ENCODE measurements around the gene RGL1. TPM values are rescaled to one million over a fixed set of nuclear protein-coding genes. Genes with fewer than 3 reads are reported as not detected.

The RGL1 gene
- total RNA-seq, 1 donor from 2014 or later: 17.0 TPM

DNA sequence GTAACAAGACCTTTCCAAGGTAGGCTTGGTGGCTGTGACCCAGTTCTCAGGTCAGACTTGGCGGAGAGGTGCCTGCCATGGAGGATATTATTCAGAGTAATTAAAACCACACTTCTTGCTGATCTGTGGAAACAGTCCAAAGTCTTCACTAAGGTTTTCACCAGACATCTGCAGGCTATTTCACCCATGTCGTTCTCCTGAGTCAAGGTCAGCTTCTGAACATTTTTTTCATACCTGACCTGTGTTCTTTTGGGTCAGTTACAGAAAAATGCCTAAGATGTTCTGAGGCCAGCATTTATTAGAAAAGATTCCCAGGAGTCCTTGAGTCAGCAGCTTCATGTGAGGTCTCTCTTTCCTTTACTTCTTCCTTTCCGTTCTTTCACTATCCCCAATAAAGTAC is 54.9 kb downstream of the RGL1 start:
- H3K4me1 Mint-ChIP-seq (ENCODE audit: unreplicated experiment): peaks cover 25% of the 10 kb centered on the region
- H3K27ac Mint-ChIP-seq: no peak overlapping the region
- H3K4me3 Mint-ChIP-seq: no peak overlapping the region
- no peaks in the 10 kb centered on the region for H3K27me3 Mint-ChIP-seq
- H3K36me3 Mint-ChIP-seq: peaks cover 21% of the 10 kb centered on the region
- DNase-seq (ENCODE audit: extremely low spot score, unreplicated experiment): no peak
- no peaks in the 10 kb centered on the region for H3K9me3 Mint-ChIP-seq
- no peak for TF ChIP-seq CTCF (conservative IDR thresholded peaks at IDR 0.05)

DNA sequence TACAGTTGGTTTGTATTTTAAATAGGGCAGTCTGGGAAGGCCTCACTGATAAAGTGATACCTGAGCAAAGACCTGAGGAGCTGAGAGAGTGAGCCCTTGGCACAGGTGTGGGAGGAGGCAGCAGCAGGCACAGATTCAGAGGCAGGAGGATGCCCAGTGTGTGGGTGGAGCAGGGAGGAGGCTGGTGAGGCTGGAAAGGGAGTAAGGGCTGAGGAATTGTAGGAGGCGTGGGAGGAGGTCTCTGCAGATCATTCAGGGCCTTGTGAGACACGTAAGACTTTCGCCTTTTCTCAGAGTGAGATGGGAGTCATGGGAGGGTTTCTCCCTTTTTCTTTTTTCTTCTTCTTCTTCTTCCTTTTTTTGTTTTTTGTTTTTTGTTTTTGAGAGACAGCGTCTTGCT is 58.0 kb downstream of the RGL1 start:
- H3K9me3 Mint-ChIP-seq: no peaks in the 10 kb centered on the region
- peaks cover 20% of the 10 kb centered on the region for H3K4me1 Mint-ChIP-seq (ENCODE audit: unreplicated experiment)
- peaks cover 16% of the 10 kb centered on the region for H3K36me3 Mint-ChIP-seq
- no peak overlapping the region for H3K4me3 Mint-ChIP-seq
- no peak for DNase-seq (ENCODE audit: extremely low spot score, unreplicated experiment)
- no peak overlapping the region for H3K27ac Mint-ChIP-seq
- H3K27me3 Mint-ChIP-seq: no peaks in the 10 kb centered on the region
- TF ChIP-seq CTCF (conservative IDR thresholded peaks at IDR 0.05): no peak

GRCh38 chr1:183863852-183864251 is 58.9 kb downstream of the RGL1 start:
- Mint-ChIP-seq H3K27me3 (no peaks in the 10 kb centered on the region), H3K4me1 (ENCODE audit: unreplicated experiment) (peaks cover 18% of the 10 kb centered on the region), H3K9me3 (no peaks in the 10 kb centered on the region), H3K4me3 (no peak overlapping the region), H3K27ac (no peak overlapping the region), H3K36me3 (peaks cover 16% of the 10 kb centered on the region)
- DNase-seq (ENCODE audit: extremely low spot score, unreplicated experiment): no peak
- no peak for TF ChIP-seq CTCF (conservative IDR thresholded peaks at IDR 0.05)

GRCh38 chr1:183864611-183865010 is 59.7 kb downstream of the RGL1 start:
- Mint-ChIP-seq H3K27ac (no peak overlapping the region), H3K36me3 (peaks cover 18% of the 10 kb centered on the region), H3K4me3 (no peak overlapping the region), H3K27me3 (no peaks in the 10 kb centered on the region), H3K9me3 (no peaks in the 10 kb centered on the region), H3K4me1 (ENCODE audit: unreplicated experiment) (peaks cover 16% of the 10 kb centered on the region)
- no peak for TF ChIP-seq CTCF (conservative IDR thresholded peaks at IDR 0.05)
- no peak for DNase-seq (ENCODE audit: extremely low spot score, unreplicated experiment)

DNA sequence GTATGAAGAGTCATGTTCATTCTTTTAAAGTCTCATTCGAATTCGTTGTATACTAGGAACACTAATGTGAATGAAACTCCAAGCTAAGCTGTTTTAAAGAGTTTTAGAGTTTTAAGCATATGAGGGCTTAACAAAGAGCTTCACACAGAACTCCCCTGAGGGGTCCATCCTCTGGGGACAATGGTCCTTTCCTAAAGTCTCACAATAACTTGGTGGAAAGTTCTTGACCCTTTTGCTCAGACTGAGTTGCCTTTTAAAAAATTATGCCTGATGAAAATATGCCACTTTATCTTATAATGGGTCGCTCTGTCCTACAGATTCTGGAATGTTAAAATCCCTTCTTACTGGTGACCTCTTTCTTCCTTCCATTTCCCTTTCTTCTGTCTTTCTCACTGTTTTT is 64.3 kb downstream of the RGL1 start:
- Mint-ChIP-seq H3K4me1 (ENCODE audit: unreplicated experiment) (peaks cover 28% of the 10 kb centered on the region), H3K4me3 (no peak overlapping the region), H3K27ac (no peak overlapping the region), H3K36me3 (peaks cover 9% of the 10 kb centered on the region), H3K27me3 (no peaks in the 10 kb centered on the region), H3K9me3 (peaks cover 3% of the 10 kb centered on the region)
- TF ChIP-seq CTCF (conservative IDR thresholded peaks at IDR 0.05): no peak
- no peak for DNase-seq (ENCODE audit: extremely low spot score, unreplicated experiment)

GRCh38 chr1:183869664-183870063 is 64.7 kb downstream of the RGL1 start:
- TF ChIP-seq CTCF (conservative IDR thresholded peaks at IDR 0.05): no peak
- DNase-seq (ENCODE audit: extremely low spot score, unreplicated experiment): no peak
- no peak overlapping the region for H3K4me3 Mint-ChIP-seq
- peaks cover 3% of the 10 kb centered on the region for H3K9me3 Mint-ChIP-seq
- peaks cover 33% of the 10 kb centered on the region for H3K4me1 Mint-ChIP-seq (ENCODE audit: unreplicated experiment)
- no peaks in the 10 kb centered on the region for H3K27me3 Mint-ChIP-seq
- H3K36me3 Mint-ChIP-seq: peaks cover 6% of the 10 kb centered on the region
- no peak overlapping the region for H3K27ac Mint-ChIP-seq
